ENCODE results near the gene IPMK. TPM values are rescaled to one million over a fixed set of nuclear protein-coding genes. Genes with fewer than 3 reads are reported as not detected.
"Not testable (repeated sequence)": the region's sequence is repeated elsewhere in the genome, so short reads cannot be mapped to it uniquely, and the experiment has no call there.

IPMK gene
- total RNA-seq, 1 donor from 2014 or later, result 6.7 TPM

GRCh38 chr10:58264780-58265179 is 2.9 kb downstream of the IPMK start:
- Mint-ChIP-seq H3K4me1 (peaks cover 53% of the 10 kb centered on the region), H3K36me3 (ENCODE audit: low read depth) (no peaks in the 10 kb centered on the region), H3K9me3 (no peaks in the 10 kb centered on the region), H3K4me3 (peak overlapping the region; percentile 99), H3K27me3 (ENCODE audit: low read depth) (peaks cover 4% of the 10 kb centered on the region), H3K27ac (ENCODE audit: unreplicated experiment) (no peak overlapping the region)
- TF ChIP-seq CTCF (conservative IDR thresholded peaks at IDR 0.05), result no peak
- no peak for DNase-seq (ENCODE audit: low read depth, low spot score)

DNA sequence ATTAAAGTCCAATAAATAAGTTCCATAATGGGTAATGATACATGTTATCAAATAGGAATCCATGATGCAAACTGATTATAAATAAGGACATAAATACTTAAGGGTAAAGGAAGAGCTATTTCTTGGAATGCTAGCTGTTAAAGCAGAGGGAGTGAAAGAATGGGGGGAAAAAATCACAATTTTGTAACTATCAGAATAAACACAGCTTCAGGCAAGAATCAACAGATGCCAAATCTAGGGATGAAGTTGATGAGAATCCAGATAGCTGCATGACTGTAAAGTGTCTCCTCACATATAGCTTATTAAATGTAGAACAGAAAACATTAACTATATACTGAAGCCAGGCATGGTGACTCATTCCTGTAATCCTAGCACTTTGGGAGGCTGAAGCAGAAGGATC is 4.9 kb downstream of the IPMK start:
- Mint-ChIP-seq H3K4me3 (peak overlapping the region; percentile 29), H3K27me3 (ENCODE audit: low read depth) (no peaks in the 10 kb centered on the region), H3K4me1 (peaks cover 37% of the 10 kb centered on the region), H3K9me3 (peaks cover under 1% of the 10 kb centered on the region), H3K36me3 (ENCODE audit: low read depth) (peaks cover 6% of the 10 kb centered on the region), H3K27ac (ENCODE audit: unreplicated experiment) (no peak overlapping the region)
- DNase-seq (ENCODE audit: low read depth, low spot score), result no peak
- no peak for TF ChIP-seq CTCF (conservative IDR thresholded peaks at IDR 0.05)

DNA sequence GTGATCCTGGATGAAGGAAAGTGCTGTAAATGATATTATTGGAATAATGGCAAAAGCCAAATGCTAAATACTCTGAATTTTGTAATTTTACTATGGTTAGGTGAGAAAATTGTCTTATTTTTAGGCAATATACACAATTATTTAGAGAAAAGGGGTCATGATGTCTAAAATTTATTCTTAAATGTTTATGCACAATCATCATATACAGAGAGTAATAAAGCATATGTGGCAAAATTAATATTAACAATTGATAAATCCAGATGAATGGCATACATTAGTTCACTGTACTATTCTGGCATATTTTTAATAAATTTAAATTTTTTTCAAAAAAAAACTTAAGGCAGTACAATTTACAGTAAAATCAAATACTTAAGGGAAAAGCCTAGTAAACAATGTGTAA is 7.4 kb downstream of the IPMK start:
- no peak for TF ChIP-seq CTCF (conservative IDR thresholded peaks at IDR 0.05)
- no peak for DNase-seq (ENCODE audit: low read depth, low spot score)
- no peak overlapping the region for H3K4me3 Mint-ChIP-seq

GRCh38 chr10:58258977-58259692 is 8.6 kb downstream of the IPMK start:
- Mint-ChIP-seq H3K36me3 (ENCODE audit: low read depth) (peaks cover 23% of the 10 kb centered on the region), H3K27me3 (ENCODE audit: low read depth) (no peaks in the 10 kb centered on the region), H3K9me3 (peaks cover 8% of the 10 kb centered on the region), H3K4me3 (no peak overlapping the region), H3K4me1 (peaks cover 15% of the 10 kb centered on the region), H3K27ac (ENCODE audit: unreplicated experiment) (no peak overlapping the region)
- DNase-seq (ENCODE audit: low read depth, low spot score), result no peak
- peak; percentile 36 for TF ChIP-seq CTCF (conservative IDR thresholded peaks at IDR 0.05)

More for the DNA sequence above, 7.4 kb downstream of the IPMK start:
- H3K9me3 Mint-ChIP-seq, result peaks cover 7% of the 10 kb centered on the region
- H3K27ac Mint-ChIP-seq (ENCODE audit: unreplicated experiment), result no peak overlapping the region
- peaks cover 18% of the 10 kb centered on the region for H3K36me3 Mint-ChIP-seq (ENCODE audit: low read depth)
- H3K4me1 Mint-ChIP-seq, result peaks cover 27% of the 10 kb centered on the region
- no peaks in the 10 kb centered on the region for H3K27me3 Mint-ChIP-seq (ENCODE audit: low read depth)

DNA sequence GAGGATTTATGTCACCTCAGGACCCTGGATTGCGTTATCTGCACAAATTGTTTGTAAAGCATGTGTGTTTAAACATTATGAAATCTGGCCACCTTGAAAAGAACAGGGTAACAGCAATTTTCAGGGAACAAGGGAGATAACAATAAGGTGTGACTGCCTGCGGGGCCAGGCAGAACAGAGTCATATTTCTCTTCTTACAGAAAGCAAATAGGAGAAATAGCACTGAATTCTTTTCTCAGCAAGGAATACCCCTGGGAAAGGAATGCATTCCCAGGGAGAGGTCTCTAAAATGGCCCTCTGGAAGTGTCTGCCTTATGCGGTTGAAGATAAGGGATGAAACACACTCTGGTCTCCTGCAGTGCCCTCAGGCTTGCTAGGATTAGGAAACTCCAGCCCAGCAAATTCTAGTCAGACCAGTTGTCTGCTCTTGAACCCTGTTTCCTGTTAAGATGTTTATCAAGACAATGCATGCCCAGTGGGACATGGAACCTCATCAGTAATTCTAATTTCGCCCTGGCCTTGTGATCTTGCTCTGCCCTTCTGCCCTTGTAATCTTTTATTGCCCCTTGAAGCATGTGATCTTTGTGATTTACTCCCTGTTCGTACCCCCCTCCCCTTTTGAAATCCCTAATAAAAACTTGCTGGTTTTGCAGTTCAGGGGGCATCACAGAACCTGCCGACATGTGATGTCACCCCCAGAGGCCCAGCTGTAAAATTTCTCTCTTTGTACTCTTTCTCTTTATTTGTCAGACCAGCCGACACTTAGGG is 11.5 kb downstream of the IPMK start:
- not testable (repeated sequence) for H3K27ac Mint-ChIP-seq (ENCODE audit: unreplicated experiment); H3K27me3 Mint-ChIP-seq (ENCODE audit: low read depth); H3K4me3 Mint-ChIP-seq; DNase-seq (ENCODE audit: low read depth, low spot score); H3K4me1 Mint-ChIP-seq
- Mint-ChIP-seq H3K36me3 (ENCODE audit: low read depth) (peaks cover 30% of the 10 kb centered on the region), H3K9me3 (peaks cover 19% of the 10 kb centered on the region)

DNA sequence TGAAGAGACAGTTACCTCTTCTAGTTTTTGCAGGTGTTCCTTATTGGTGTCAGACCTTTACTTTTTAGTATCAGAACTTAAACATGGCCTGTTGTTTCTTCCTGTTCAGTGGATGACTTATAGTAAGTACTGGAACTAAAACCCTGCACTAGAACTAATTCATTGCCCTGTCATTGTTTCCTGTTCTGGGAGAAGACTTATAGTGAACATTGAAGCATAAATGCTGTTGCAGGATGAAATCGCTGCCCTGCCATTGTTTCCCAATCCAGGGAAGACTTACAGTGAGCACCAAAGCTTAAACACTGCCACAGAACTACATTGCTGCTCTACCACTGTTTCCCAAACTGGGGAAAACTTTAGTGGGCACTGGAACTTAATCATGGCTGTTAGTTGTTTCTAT is 13.1 kb downstream of the IPMK start:
- Mint-ChIP-seq H3K36me3 (ENCODE audit: low read depth) (peaks cover 30% of the 10 kb centered on the region), H3K9me3 (peaks cover 23% of the 10 kb centered on the region), H3K4me1 (peaks cover 7% of the 10 kb centered on the region), H3K4me3 (no peak overlapping the region), H3K27me3 (ENCODE audit: low read depth) (no peaks in the 10 kb centered on the region), H3K27ac (ENCODE audit: unreplicated experiment) (no peak overlapping the region)
- no peak for DNase-seq (ENCODE audit: low read depth, low spot score)
- no peak for TF ChIP-seq CTCF (conservative IDR thresholded peaks at IDR 0.05)

Data from neural crest cell (in vitro differentiated cells).